ENCODE data around the gene ADAMTS4. TPM values are rescaled to one million over a fixed set of nuclear protein-coding genes. Genes with fewer than 3 reads are reported as not detected.

Gene ADAMTS4
- total RNA-seq, 1 experiment from 2014 or later = 9.1 TPM

- peak overlapping the region; percentile 20; the same call in 1 of the 2 replicates for H3K27ac Mint-ChIP-seq
- ChIA-PET CTCF (interaction anchor here (0.6 to 2.7 kb wide), 3 partner anchors 66 to 407 kb away, joined by 3 to 17 read pairs (median 4); no protein-coding TSS in a partner anchor), POLR2A (no interaction called here)
- H3K9me3 Mint-ChIP-seq = no peaks in the 10 kb centered on the region
- no peak overlapping the region for H3K4me3 Mint-ChIP-seq
- peaks cover 8% of the 10 kb centered on the region for H3K4me1 Mint-ChIP-seq
- H3K27me3 Mint-ChIP-seq (ENCODE audit: low read depth) = no peaks in the 10 kb centered on the region
- no peak for TF ChIP-seq GABPB1 (CRISPR knock-in tag; IDR thresholded peaks at IDR 0.05)
- TF ChIP-seq HMGA2 (CRISPR knock-in tag; IDR thresholded peaks at IDR 0.05) = no peak
- no peak for TF ChIP-seq TCF7 (CRISPR knock-in tag; IDR thresholded peaks at IDR 0.05; ENCODE audit: low read depth)
- no peak for TF ChIP-seq MXD4 (CRISPR knock-in tag; IDR thresholded peaks at IDR 0.05; ENCODE audit: borderline replicate concordance)
- no peak for TF ChIP-seq KAT7 (CRISPR knock-in tag; IDR thresholded peaks at IDR 0.05; ENCODE audit: borderline replicate concordance)
- TF ChIP-seq FOXJ3 (CRISPR knock-in tag; IDR thresholded peaks at IDR 0.05; ENCODE audit: borderline replicate concordance) = no peak
- TF ChIP-seq FOXK1 (CRISPR knock-in tag; IDR thresholded peaks at IDR 0.05) = no peak
- TF ChIP-seq NR2C2 (CRISPR knock-in tag; IDR thresholded peaks at IDR 0.05) = no peak
- no peak for TF ChIP-seq E2F1 (CRISPR knock-in tag; IDR thresholded peaks at IDR 0.05)
- TF ChIP-seq ZNF121 (CRISPR knock-in tag; IDR thresholded peaks at IDR 0.05) = no peak
- TF ChIP-seq, protein P1, sequence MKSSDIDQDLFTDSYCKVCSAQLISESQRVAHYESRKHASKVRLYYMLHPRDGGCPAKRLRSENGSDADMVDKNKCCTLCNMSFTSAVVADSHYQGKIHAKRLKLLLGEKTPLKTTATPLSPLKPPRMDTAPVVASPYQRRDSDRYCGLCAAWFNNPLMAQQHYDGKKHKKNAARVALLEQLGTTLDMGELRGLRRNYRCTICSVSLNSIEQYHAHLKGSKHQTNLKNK (CRISPR knock-in tag; IDR thresholded peaks at IDR 0.05) = no peak
- TF ChIP-seq ZNF232 (CRISPR knock-in tag; IDR thresholded peaks at IDR 0.05) = no peak
- TF ChIP-seq PRRX2 (CRISPR knock-in tag; IDR thresholded peaks at IDR 0.05) = no peak
- no peak for TF ChIP-seq TEAD4 (CRISPR knock-in tag; IDR thresholded peaks at IDR 0.05)
- TF ChIP-seq SMAD3 (CRISPR knock-in tag; IDR thresholded peaks at IDR 0.05; ENCODE audit: borderline replicate concordance) = no peak
- ATAC-seq (no peak), DNase-seq (ENCODE audit: low spot score) (no peak)
- peaks cover 4% of the 10 kb centered on the region; the same call in 1 of the 2 replicates for H3K36me3 Mint-ChIP-seq
Observed at GRCh38 chr1:161137881-161138280, 61.0 kb downstream of the ADAMTS4 start.

Small RNA genes lying within 50 kb of the gene (microRNA-seq; reads per million reads assigned to microRNA genes)
- not detected for gene MIR5187 (ENCODE audit: borderline number of aligned reads)

Other genes with a start within 250 kb of the ADAMTS4 start
- gene ITLN2, start 244.2 kb downstream of the ADAMTS4 start, total RNA-seq (2021) = 5.9 to 7.8 TPM (median 7.0 TPM) in 3 replicates
- 202 to 213 TPM (median 203 TPM) in 3 replicates for gene F11R, start 177.9 kb downstream of the ADAMTS4 start, total RNA-seq (2021)
- 74.5 to 107 TPM (median 100 TPM) in 3 replicates for gene TSTD1, start 160.1 kb downstream of the ADAMTS4 start, total RNA-seq (2021)
- 55.9 to 65.6 TPM (median 57.8 TPM) in 3 replicates for gene USF1, start 153.1 kb downstream of the ADAMTS4 start, total RNA-seq (2021)
- 0.39 to 0.92 TPM (median 0.52 TPM) in 3 replicates for gene ARHGAP30, start 129.2 kb downstream of the ADAMTS4 start, total RNA-seq (2021)
- 0.46 to 1.7 TPM (median 0.48 TPM) in 3 replicates for gene NECTIN4, start 109.5 kb downstream of the ADAMTS4 start, total RNA-seq (2021)
- 5.8 to 8.7 TPM (median 8.7 TPM) in 3 replicates for gene KLHDC9, start 100.7 kb downstream of the ADAMTS4 start, total RNA-seq (2021)
- 91.0 to 95.4 TPM (median 92.6 TPM) in 3 replicates for gene PFDN2, start 81.0 kb downstream of the ADAMTS4 start, total RNA-seq (2021)
- 44.4 to 47.2 TPM (median 46.5 TPM) in 3 replicates for gene NIT1, start 80.9 kb downstream of the ADAMTS4 start, total RNA-seq (2021)
- 39.2 to 43.3 TPM (median 40.0 TPM) in 3 replicates for gene DEDD, start 66.4 kb downstream of the ADAMTS4 start, total RNA-seq (2021)
- 56.2 to 61.2 TPM (median 60.7 TPM) in 3 replicates for gene UFC1, start 45.1 kb downstream of the ADAMTS4 start, total RNA-seq (2021)
- 30.7 to 31.1 TPM (median 30.8 TPM) in 3 replicates for gene USP21, start 39.6 kb downstream of the ADAMTS4 start, total RNA-seq (2021)
- gene PPOX, start 32.6 kb downstream of the ADAMTS4 start, total RNA-seq (2021) = 39.8 to 44.8 TPM (median 43.4 TPM) in 3 replicates
- 40.1 to 44.8 TPM (median 40.7 TPM) in 3 replicates for gene B4GALT3, start 21.5 kb downstream of the ADAMTS4 start, total RNA-seq (2021)
- gene NDUFS2, start 3.3 kb upstream of the ADAMTS4 start, total RNA-seq (2021) = 105 to 108 TPM (median 105 TPM) in 3 replicates
- 0.48 to 1.0 TPM (median 0.85 TPM) in 3 replicates for gene FCER1G, start 16.2 kb upstream of the ADAMTS4 start, total RNA-seq (2021)
- gene APOA2, start 24.6 kb upstream of the ADAMTS4 start, total RNA-seq (2021) = 1.9 to 2.5 TPM (median 2.2 TPM) in 3 replicates
- 13.0 to 16.9 TPM (median 15.1 TPM) in 3 replicates for gene TOMM40L, start 27.0 kb upstream of the ADAMTS4 start, total RNA-seq (2021)
- gene NR1I3, start 39.1 kb upstream of the ADAMTS4 start, total RNA-seq (2021) = 0.16 TPM in 1 of 3 replicates, not detected in the others
- 0.92 to 1.2 TPM (median 1.1 TPM) in 3 replicates for gene PCP4L1, start 59.7 kb upstream of the ADAMTS4 start, total RNA-seq (2021)
- 3.2 to 5.5 TPM (median 5.2 TPM) in 3 replicates for gene MPZ, start 110.9 kb upstream of the ADAMTS4 start, total RNA-seq (2021)
- gene SDHC, start 115.3 kb upstream of the ADAMTS4 start, total RNA-seq (2021) = 193 to 207 TPM (median 196 TPM) in 3 replicates
- gene CFAP126, start 168.8 kb upstream of the ADAMTS4 start, total RNA-seq (2021) = not detected in 3 replicates